ENCODE measurements around the gene CD33.

- TF ChIP-seq, protein P1, sequence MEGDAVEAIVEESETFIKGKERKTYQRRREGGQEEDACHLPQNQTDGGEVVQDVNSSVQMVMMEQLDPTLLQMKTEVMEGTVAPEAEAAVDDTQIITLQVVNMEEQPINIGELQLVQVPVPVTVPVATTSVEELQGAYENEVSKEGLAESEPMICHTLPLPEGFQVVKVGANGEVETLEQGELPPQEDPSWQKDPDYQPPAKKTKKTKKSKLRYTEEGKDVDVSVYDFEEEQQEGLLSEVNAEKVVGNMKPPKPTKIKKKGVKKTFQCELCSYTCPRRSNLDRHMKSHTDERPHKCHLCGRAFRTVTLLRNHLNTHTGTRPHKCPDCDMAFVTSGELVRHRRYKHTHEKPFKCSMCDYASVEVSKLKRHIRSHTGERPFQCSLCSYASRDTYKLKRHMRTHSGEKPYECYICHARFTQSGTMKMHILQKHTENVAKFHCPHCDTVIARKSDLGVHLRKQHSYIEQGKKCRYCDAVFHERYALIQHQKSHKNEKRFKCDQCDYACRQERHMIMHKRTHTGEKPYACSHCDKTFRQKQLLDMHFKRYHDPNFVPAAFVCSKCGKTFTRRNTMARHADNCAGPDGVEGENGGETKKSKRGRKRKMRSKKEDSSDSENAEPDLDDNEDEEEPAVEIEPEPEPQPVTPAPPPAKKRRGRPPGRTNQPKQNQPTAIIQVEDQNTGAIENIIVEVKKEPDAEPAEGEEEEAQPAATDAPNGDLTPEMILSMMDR (IDR thresholded peaks at IDR 0.05) = peak; percentile 35 to 83 (median 75)
- no peak for TF ChIP-seq POLR2A (IDR thresholded peaks at IDR 0.05)
Measured at GRCh38 chr19:51259348-51260245, 34.7 kb downstream of the CD33 start.
